Measurements from ENCODE around the gene CIB4.
A peak's percentile ranks its signal among the peaks of the same experiment; 100 is the strongest.
"Not testable (repeated sequence)": the region's sequence is repeated elsewhere in the genome, so short reads cannot be mapped to it uniquely, and the experiment has no call there.

CIB4 gene

DNA sequence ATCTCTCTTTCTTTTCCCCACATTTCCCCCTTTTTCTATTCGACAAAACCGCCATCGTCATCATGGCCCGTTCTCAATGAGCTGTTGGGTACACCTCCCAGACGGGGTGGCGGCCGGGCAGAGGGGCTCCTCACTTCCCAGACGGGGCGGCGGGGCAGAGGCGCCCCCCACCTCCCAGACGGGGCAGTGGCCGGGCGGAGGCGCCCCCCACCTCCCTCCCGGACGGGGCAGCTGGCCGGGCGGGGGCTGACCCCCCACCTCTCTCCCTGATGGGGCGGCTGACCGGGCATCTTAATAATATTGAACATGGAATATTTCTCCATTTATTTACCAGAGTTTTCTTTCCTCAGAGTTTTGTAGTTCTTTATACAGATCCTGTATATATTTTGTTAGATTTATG is 24.1 kb upstream of the CIB4 start:
- not testable (repeated sequence) for DNase-seq

GRCh38 chr2:26660363-26660962 is 19.3 kb upstream of the CIB4 start:
- DNase-seq = no peak

DNA sequence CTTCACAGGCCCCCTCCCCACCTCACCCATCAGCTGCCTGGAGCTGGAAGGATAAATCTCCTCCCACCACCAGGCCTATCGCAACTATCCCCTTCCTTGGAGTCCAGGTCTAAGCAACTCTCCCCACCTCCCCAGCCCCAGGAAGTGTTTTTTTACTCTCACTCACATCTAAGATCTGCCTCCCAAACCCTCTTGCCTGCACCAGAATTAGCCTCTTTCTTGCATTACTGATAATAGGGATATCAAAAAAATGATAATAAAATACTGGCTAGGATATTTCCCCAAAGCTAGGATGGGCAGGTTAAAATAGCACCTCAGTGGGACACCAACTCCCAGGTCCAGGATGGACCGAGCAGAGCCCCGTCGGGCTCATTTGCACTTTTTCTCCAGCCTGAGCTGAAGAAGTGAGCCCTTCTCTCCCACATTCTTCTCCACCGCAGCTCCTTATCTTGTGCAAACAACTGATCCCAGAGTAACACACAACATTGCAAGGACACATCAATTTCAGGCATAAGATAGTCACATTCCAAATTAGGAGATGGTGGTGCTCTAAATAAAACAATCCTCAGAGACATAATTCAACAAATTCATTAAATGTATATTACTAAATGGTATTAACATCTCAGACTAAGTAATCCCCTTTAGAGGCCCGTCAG is 17.7 kb upstream of the CIB4 start:
- no peak for DNase-seq

GRCh38 chr2:26657265-26657664 is 16.1 kb upstream of the CIB4 start:
- DNase-seq = no peak

DNA sequence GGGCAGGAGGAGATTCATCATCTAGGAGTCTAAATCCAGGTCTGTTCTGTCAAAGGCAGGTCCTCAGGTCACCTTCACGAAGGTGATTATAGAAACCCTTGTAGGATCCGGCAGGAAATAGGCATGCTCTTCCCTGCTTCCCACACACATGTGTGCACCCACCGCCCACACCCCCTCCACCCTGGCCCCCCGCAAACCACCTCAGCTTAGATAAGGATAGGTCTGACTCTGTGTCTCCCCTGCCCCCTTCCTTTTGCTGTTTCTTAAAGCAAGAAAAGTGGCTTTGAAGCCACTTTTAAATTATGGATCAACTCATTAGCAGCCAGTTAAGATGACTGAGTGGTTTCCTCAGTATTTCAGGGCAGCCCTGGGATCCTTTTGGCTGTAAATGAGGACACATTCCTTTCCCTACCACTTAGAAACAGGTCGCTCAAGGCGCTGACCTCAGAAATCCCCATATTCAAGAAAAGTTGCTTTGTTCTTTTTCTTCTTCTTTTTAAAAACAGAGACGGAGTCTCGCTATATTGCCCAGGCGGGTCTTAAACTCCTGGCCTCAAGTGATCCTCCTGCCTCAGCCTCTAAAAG is 14.5 kb upstream of the CIB4 start:
- no peak for DNase-seq

- not testable (repeated sequence) for DNase-seq
Measured at GRCh38 chr2:26655120-26655519, 14.0 kb upstream of the CIB4 start.

DNA sequence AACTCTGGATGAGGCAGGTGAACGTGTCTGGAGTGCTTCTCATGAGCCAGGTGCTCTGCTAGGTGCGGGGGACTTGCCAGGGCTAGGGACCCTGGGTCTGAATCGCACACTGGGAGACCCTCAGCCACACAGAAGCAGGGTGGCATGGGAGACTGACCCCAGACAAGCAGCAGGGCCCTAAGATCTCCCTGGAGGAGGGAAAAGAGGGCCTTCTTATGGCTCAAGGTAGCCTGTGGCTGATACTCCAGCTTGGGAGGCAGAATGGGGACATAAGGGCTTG is 12.8 kb upstream of the CIB4 start:
- DNase-seq = no peak

DNA sequence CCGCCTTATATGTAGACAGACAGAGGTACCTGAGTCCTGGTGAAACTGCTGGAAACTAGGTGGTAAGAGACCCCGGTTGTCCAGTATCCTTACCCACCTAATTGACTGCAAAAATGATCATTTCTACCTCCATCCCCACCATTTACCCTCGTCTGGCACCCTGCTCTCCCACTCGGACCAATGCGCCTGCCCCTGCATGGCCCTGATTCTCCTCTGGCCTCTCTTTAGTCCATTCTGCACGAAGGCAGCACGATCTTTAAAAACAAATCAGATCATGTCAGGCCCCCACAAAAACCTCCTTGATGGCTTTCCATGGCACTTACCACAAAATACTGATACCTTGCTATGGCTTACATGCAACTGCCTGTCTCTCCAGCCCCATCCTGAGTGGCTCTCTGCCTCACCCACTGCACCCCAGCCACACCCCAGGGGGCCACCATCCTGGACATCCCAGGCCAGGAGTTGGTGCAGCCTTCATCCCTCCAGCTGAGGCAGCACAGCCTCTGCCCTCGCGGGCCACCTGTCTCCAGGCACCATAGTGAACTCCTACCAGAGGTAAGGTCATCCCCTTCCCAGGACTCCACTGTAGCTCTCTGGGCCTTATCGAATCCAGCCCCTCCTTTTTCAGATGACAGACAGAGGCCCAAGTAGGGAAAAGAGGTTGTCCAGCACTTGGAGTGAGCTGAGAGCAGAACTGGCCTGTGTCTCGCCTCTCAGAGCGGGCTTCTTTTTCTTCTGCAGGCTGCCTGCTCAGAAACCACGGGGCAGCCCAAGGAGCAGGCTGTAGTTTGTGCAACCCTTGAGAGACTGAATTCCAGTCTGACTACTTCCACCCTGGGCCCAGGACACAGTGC is 12.3 kb upstream of the CIB4 start:
- DNase-seq = no peak

DNA sequence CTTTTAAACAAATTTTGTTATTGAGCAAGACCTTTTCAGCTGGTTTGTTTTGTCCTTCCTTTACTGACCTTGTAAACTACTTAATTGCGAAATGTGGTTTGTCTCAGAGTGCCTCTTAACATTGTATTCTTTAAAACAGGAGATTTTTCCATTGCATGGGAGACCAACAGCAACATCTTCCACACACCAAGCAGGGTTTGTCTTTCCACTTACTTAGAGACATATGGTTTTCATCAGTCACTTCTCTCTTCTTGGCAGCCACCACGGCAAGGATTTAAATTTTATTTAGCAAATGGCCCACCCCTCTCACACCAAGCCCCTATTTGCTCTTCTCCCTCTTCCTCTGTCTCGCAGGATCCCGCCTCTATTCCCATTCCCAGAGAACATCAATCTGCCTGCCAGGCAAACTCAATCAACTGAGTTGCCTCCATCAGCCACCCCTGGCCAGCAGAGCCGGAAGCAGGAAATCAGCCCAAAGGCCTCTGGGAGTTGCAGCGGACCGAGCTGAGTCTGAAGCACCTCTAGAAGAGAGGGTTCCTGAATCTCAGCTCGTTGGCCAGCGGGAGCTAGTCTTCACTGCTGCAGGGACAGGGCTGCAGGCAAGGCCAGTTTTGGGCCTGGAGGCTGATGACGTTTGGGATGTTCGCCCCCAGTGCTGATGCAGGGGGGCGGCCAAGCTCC is 11.3 kb upstream of the CIB4 start:
- no peak for DNase-seq

- no peak for DNase-seq
Measured at GRCh38 chr2:26651799-26652198, 10.6 kb upstream of the CIB4 start.

DNA sequence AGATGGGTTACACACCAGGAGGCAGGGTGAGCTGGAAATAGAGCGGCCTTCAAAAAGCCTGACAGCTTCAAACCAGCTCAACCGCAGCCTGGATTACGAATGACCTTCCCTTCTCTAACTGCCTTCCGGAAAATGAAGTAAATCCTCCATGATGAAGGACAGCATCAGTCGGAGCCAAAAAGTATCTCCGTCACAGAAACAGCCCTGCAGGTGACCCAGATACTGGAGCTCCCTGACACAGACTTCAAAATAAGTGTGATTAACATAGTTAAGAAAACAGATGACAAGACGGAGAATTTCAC is 10.3 kb upstream of the CIB4 start:
- no peak for DNase-seq

DNA sequence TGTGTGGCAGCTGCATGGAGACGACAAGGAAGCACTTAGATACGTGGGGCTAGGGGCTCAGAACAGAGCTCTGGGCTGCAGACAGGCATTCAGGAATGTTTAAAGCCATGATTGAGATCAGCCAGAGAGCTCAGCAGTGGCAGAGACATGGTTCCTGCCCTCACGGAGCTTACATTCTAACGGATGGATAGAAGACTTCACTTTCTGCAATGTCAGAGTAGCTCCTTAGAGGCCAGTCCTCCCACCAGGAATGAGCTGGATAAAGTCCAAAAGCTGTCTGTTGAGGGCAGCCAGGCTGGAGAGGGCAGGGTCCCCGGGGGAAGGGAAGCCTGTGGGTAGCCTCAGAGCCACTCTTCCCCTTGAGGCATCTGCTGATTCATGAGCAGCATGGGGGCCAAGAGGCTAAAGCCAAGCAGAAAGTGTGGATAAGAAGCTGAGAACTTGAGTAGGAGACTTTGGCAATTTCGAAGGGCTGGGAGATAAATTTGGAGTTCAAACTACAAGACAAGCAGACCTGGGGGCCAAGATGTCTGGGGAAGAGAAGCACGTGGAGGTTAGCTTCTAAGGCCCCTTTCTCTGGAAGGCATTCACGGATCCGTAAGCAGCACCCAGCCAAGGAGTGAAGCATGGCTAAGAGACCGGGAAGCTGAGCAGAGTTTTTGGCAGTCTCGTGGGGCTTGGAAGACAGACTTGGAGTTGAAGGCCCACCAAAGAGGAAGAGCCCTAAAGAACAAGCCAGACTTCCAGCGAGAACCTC is 9.7 kb upstream of the CIB4 start:
- DNase-seq = no peak

DNA sequence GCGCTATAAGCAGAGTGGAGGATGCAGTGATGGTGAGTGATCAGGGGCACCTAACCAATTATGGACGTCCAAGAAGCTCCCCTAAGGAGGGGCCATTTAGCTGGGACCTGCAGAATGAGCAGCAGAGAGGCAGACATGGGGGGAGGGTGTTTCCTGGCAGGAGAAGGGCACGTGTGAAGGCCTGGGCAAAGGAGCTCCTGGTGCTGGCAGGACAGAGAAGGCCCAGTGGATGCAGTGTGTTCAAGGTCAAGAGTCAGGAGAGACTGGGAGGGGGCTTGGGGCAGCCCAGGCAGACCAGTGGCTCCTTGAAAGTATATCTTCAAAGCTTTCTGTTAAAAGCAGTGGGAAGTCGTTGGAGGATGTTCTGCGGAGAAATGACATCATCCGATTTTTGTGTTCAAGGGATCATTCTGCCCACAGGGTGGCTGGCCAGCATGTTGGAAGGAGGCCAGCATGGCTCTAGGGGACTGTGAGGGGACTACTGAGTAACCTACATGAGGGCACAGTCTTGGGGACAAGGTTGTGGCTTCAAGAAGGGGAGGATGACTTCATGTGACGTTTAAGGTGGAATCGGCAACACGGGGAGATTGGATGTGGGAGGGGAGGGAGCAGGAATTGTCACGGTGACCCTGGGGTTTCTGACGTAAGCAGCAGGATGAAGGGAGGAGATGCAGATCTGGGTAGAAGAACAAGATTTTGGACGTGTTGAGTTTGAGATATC is 9.0 kb upstream of the CIB4 start:
- DNase-seq = no peak

- DNase-seq = no peak
Measured at GRCh38 chr2:26649322-26649721, 8.2 kb upstream of the CIB4 start.

GRCh38 chr2:26648516-26648915 is 7.3 kb upstream of the CIB4 start:
- no peak for DNase-seq

GRCh38 chr2:26647981-26648380 is 6.8 kb upstream of the CIB4 start:
- DNase-seq = no peak

DNA sequence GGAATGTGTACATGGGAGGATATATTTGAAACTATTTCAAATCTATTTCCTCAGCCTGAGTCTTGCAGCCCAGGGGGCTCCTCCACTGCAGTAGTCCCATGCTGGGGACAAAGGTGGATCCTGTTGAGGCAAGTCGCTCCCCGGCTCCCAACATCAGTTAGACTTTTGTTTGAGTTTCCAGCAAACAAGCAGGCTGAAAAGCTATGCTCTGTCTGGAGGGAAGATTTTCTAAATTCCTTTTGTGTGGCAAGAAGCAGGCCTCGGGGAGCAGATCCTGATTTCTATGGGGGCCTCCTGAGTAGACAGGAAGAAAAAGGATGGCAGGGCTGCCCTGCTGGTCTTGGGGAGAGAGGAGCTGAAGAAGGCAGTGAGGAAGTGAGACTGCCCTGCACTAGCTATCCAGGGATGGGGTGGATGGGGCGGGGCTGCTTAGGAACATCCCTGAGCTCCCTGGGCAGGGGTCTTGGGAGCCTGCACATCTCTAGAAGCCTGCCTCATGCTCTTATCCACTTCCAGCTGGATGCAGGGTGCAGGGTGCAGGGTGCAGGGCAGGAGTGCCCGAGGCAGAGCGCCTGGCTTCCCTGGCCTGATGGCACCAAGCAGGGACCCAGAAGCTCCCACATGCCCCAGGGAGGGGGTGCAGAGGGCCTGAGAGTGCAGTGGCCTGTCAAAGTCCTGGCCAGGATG is 6.0 kb upstream of the CIB4 start:
- no peak for DNase-seq

GRCh38 chr2:26645762-26646161 is 4.6 kb upstream of the CIB4 start:
- DNase-seq = no peak

- no peak for DNase-seq
Measured at GRCh38 chr2:26644188-26644835, 3.1 kb upstream of the CIB4 start.

DNA sequence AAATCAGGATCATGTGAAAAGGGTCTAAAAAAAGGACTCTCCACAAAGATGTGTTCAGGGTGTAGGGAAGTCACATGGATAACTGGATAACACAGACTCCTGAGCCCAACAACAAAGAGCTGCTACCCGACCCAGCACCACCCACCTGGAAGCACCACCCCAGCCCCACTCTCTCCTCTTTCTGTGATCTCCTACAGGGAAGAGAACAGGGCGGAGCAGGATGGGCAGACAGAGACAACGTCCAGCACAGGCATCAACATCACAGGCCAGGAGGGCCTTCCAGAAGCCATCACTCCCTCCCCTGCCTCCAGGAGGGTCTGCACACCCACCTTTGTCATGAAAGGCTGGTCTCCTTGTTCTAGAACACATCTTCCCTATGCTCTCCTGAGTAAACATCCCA is 1.3 kb upstream of the CIB4 start:
- DNase-seq = no peak

- peak; percentile 81 for DNase-seq
Measured at GRCh38 chr2:26640331-26640745, 828 bp downstream of the CIB4 start.
